HG03571 (cell line): Measurements from ENCODE around the gene ELOVL1.

Experiments
- ATAC-seq: cut with Tn5 transposase; IDR thresholded peaks from one replicate; pipeline ENCODE4 v1.9.1; 2021; ENCODE audit not compliant: unreplicated experiment

ELOVL1 gene

DNA sequence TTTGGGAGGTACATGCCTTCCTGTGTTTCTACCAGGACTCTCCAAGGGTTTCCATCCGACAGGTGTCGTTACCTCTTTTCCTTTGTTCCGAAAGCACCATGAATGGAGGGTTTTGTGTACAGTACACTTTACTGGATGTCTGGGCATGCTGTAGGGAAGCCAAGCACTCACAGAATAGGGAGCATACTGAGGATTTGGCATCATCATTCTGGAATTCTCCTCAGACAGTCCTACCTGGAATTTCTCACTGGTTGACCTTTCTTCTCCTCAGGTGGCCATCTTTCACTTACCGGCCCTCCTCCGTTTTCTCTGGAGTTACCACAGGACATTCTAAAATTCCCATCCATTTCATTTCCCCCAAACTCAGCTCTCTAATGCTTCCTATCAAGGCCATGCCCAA lies 36.1 kb downstream of the ELOVL1 start:
- no peak for ATAC-seq

DNA sequence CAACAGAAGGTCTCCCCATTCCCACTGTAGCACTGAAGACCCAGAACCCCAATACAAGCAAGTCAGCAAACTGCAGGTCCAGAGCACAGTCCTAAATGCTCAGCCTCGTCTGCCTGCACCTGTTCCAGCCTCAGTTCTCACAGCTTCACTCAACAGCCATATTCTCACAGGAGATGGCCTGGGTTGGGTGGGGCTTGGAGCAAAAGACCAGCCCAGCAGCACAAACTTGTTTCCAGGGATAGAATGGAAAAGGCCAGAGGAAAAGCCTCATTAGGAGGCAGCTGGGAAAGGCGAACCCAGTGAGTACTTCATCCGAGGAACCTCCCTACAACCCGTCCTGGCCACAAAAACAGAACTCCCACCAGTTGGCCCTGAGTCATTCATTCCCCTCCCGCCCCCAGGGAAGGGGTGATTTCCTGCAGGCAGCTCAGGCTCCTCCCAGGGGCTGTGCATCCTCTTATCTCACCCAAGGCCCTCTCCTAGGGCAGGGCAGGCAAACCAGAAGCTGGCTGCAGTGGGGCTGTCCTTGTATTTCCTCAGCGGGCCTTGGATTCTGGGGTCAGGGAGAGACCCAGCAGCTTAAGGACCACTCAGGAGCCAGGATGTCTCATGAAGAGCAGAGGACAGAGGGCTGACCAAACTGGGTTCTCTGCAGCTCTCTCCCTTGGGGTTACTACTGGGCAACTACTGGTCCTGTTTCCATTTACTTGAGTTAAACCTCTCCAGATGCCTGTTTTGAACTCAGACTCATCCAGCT lies 37.6 kb downstream of the ELOVL1 start:
- ATAC-seq, result no peak

GRCh38 chr1:43327549-43328292 lies 40.1 kb downstream of the ELOVL1 start:
- no peak for ATAC-seq

GRCh38 chr1:43325381-43325780 lies 42.4 kb downstream of the ELOVL1 start:
- no peak for ATAC-seq

GRCh38 chr1:43324810-43325209 lies 43.0 kb downstream of the ELOVL1 start:
- no peak for ATAC-seq

GRCh38 chr1:43322506-43322905 lies 45.3 kb downstream of the ELOVL1 start:
- no peak for ATAC-seq

DNA sequence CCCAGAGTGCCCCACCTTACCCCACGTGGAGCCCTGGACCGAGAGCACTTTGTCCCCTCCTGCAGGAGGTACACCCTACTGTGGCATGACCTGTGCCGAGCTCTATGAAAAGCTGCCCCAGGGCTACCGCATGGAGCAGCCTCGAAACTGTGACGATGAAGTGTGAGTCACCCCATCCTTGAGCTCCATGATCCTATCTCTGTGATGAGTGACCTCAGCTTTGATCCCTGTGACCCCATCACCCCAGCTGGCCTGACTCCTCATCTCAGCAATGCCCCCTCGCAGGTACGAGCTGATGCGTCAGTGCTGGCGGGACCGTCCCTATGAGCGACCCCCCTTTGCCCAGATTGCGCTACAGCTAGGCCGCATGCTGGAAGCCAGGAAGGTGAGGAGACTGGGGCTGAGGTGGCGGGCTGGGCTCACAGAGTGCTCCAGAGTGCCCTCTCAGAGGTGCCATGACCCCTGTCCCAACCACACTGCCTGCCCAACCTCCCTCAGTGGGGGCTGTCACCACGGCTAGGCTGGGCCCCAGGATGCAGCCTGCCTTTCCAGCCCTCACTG lies 46.4 kb downstream of the ELOVL1 start:
- ATAC-seq, result no peak

DNA sequence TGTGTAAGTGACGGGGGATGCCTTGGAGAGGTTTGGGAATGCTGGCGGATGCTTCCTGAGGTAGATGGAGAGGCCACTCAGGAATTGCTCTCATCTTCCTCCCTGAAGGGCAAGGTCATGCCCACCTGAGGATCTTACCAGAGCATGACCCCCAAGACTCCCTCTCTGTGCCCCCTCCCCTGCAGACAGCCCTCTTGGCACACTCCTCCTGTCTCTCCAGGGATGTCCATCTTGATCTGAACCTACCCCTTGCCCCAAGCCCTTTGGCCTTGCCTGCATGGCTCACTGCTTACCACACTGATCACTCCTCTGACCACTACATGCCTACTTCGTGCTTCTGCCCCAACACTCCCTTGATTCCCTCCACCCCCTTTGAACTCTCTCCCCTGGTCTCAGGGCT lies 48.0 kb downstream of the ELOVL1 start:
- no peak for ATAC-seq

DNA sequence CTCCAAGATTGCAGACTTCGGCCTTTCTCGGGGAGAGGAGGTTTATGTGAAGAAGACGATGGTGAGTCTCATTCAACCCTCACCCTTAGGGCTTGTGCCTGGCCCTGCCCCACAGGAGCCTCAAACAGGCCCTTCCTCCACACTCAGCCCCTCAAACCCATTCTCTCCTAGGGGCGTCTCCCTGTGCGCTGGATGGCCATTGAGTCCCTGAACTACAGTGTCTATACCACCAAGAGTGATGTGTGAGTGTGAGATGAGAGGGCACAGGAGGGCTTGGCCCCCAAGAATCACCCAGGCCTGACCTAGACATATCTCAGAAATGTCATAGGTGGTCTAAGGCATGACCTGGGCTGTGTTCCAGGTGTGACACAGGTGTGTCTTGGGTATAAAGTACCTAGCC lies 48.5 kb downstream of the ELOVL1 start:
- no peak for ATAC-seq

GRCh38 chr1:43318831-43319230 lies 49.0 kb downstream of the ELOVL1 start:
- no peak for ATAC-seq

- ATAC-seq, result no peak
Observed at GRCh38 chr1:43317817-43318471, 49.9 kb downstream of the ELOVL1 start.

DNA sequence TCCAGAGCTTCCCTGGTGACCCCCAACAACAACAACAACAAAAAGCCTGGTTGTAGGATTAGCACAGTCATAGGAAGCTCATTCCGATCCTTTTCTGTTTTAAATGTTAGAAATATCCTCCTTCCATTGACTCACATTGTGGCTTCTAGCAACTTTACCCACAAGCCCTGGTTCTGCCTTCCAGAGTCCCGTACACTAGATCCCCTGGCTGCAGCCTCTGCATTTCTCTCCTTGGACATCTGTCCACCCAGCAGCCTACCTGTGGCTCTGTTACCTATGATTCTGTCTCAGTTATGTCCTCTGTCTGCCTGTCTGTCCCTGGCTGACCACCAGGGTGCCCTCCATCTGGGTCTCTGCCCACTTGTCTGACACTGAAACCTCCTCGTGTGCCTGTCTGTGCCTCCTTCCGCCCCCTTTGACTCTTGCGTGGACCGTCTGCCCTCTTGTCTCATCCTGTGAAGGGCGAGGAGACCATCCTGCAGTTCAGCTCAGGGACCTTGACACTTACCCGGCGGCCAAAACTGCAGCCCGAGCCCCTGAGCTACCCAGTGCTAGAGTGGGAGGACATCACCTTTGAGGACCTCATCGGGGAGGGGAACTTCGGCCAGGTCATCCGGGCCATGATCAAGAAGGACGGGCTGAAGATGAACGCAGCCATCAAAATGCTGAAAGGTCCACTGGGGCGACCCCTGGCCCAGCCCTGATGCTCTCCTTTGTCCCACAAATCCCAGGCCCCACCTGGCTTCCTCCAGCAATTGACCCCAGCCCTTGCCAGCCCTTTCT lies 50.9 kb downstream of the ELOVL1 start:
- no peak for ATAC-seq

- ATAC-seq, result no peak
Observed at GRCh38 chr1:43315963-43316737, 51.7 kb downstream of the ELOVL1 start.

GRCh38 chr1:43315481-43315880 lies 52.3 kb downstream of the ELOVL1 start:
- no peak for ATAC-seq

DNA sequence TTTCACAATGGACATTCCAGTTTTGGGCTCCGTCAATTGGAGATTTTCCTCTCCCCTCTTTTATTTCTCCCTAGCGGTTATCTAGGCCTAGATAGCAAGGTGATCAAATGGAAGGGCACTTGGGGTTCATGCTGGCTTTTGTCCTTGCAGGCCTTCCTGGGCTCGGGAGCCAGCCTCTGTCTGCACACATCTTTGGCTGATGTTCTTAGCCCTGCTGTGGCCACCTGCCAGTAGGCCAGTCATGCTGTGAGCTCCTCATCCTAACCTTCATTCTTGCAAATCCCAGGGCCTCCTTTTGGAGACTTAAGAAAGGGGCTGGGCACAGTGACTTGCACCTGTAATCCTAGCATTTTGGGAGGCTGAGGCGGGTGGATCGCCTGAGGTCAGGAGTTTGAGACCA lies 53.6 kb downstream of the ELOVL1 start:
- no peak for ATAC-seq

DNA sequence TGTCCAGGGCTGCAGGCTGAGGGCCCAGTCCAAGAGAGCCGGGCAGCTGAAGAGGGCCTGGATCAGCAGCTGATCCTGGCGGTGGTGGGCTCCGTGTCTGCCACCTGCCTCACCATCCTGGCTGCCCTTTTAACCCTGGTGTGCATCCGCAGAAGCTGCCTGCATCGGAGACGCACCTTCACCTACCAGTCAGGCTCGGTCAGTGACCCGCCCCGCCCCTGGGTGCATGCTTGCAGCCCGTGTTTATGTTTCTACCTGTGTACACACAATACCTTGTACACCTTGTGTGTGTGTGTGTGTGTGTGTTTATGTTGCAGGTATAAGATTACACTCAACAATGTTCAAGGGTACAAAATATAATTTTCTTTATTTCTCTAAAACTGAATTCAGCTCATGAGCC lies 54.0 kb downstream of the ELOVL1 start:
- no peak for ATAC-seq
